KMS-11 (cell line): ENCODE data around the gene TTC39A.

Source experiments
- H2AFZ ChIP-seq: fragments of 200-600 bp; sonication (generic); 2 replicates; pipeline ENCODE4 v1.6.1; 2016; ENCODE audit warnings: antibody characterized with exemption, mixed run types, low read depth
- H3K27ac ChIP-seq: fragments of 200-600 bp; sonication (generic); 2 replicates; pipeline ENCODE4 v1.6.1; 2016; ENCODE audit warnings: mild to moderate bottlenecking, mixed run types
- H3K27me3 ChIP-seq: fragments of 200-600 bp; sonication (generic); 2 replicates; pipeline ENCODE4 v1.6.1; 2017; ENCODE audit warnings: mild to moderate bottlenecking, low read depth, mixed run types, moderate library complexity; ENCODE audit not compliant: insufficient read depth
- H3K36me3 ChIP-seq: fragments of 200-600 bp; sonication (generic); 2 replicates; pipeline ENCODE4 v1.6.1; 2017; ENCODE audit warnings: mild to moderate bottlenecking, mixed run types; ENCODE audit not compliant: insufficient read depth
- H3K4me1 ChIP-seq: fragments of 200-600 bp; sonication (generic); 2 replicates; pipeline ENCODE4 v1.6.1; 2016; ENCODE audit warnings: mild to moderate bottlenecking, low read depth, mixed run types; ENCODE audit not compliant: poor library complexity, severe bottlenecking
- H3K4me2 ChIP-seq: fragments of 200-600 bp; sonication (generic); 2 replicates; pipeline ENCODE4 v1.7.0; 2016; ENCODE audit warnings: mild to moderate bottlenecking, mixed run types
- H3K4me3 ChIP-seq: fragments of 200-600 bp; sonication (generic); IDR thresholded peaks from 2 replicates; pipeline ENCODE4 v1.6.1; 2017; ENCODE audit warnings: low read depth, low read length, mixed read lengths; ENCODE audit not compliant: insufficient read depth
- H3K79me2 ChIP-seq: fragments of 200-600 bp; sonication (generic); 2 replicates; pipeline ENCODE4 v1.6.1; 2016; ENCODE audit warnings: low read depth, mixed run types; ENCODE audit not compliant: insufficient read depth
- H3K9ac ChIP-seq: fragments of 200-600 bp; sonication (generic); 2 replicates; pipeline ENCODE4 v1.6.1; 2016; ENCODE audit warnings: mild to moderate bottlenecking, mixed run types
- H4K20me1 ChIP-seq: fragments of 200-600 bp; sonication (generic); 2 replicates; pipeline ENCODE4 v1.6.1; 2016; ENCODE audit warnings: mild to moderate bottlenecking, mixed run types; ENCODE audit not compliant: insufficient read depth
- CTCF ChIP-seq: fragments of 200-600 bp; sonication (generic); conservative IDR thresholded peaks from 2 replicates; pipeline ENCODE4 v1.6.1; 2017; ENCODE audit warnings: low read depth, mild to moderate bottlenecking, antibody characterized with exemption, low read length, moderate library complexity, mixed read lengths

TTC39A gene

GRCh38 chr1:51280321-51280978 lies 49.9 kb downstream of the TTC39A start:
- no peaks in the 10 kb centered on the region for H3K27me3 ChIP-seq
- H3K4me3 ChIP-seq: no peak overlapping the region
- H3K36me3 ChIP-seq: no peaks in the 10 kb centered on the region
- no peak overlapping the region for H3K27ac ChIP-seq
- no peak overlapping the region for H3K4me2 ChIP-seq
- no peaks in the 10 kb centered on the region for H3K79me2 ChIP-seq
- H4K20me1 ChIP-seq: no peaks in the 10 kb centered on the region
- no peak for TF ChIP-seq CTCF
- H3K4me1 ChIP-seq: peaks cover 11% of the 10 kb centered on the region
- no peak overlapping the region for H2AFZ ChIP-seq
- no peak overlapping the region for H3K9ac ChIP-seq

GRCh38 chr1:51276286-51276685 lies 54.1 kb downstream of the TTC39A start:
- Histone ChIP-seq H2AFZ (no peak overlapping the region), H3K4me3 (no peak overlapping the region), H3K36me3 (no peaks in the 10 kb centered on the region), H3K9ac (no peak overlapping the region), H4K20me1 (no peaks in the 10 kb centered on the region), H3K4me2 (no peak overlapping the region), H3K4me1 (no peaks in the 10 kb centered on the region), H3K79me2 (no peaks in the 10 kb centered on the region), H3K27me3 (no peaks in the 10 kb centered on the region), H3K27ac (no peak overlapping the region)
- TF ChIP-seq CTCF: no peak

GRCh38 chr1:51274676-51275075 lies 55.7 kb downstream of the TTC39A start:
- Histone ChIP-seq H3K36me3 (no peaks in the 10 kb centered on the region), H2AFZ (no peak overlapping the region), H3K27me3 (no peaks in the 10 kb centered on the region), H3K79me2 (no peaks in the 10 kb centered on the region), H3K27ac (no peak overlapping the region), H4K20me1 (no peaks in the 10 kb centered on the region), H3K4me3 (no peak overlapping the region), H3K9ac (no peak overlapping the region), H3K4me2 (no peak overlapping the region), H3K4me1 (no peaks in the 10 kb centered on the region)
- no peak for TF ChIP-seq CTCF

- Histone ChIP-seq H2AFZ (no peak overlapping the region), H4K20me1 (no peaks in the 10 kb centered on the region), H3K9ac (no peak overlapping the region), H3K4me3 (no peak overlapping the region), H3K4me1 (no peaks in the 10 kb centered on the region), H3K36me3 (no peaks in the 10 kb centered on the region), H3K27ac (no peak overlapping the region), H3K79me2 (no peaks in the 10 kb centered on the region), H3K27me3 (no peaks in the 10 kb centered on the region), H3K4me2 (no peak overlapping the region)
- no peak for TF ChIP-seq CTCF
These were observed 57.4 kb downstream of the TTC39A start for GRCh38 chr1:51272916-51273315.
